GM21390 (cell line): ENCODE data around the gene ZBTB6.

Experiments
- ATAC-seq: cut with Tn5 transposase; IDR thresholded peaks from one replicate; pipeline ENCODE4 v1.9.1; 2021; ENCODE audit not compliant: unreplicated experiment

The ZBTB6 gene, protein sequence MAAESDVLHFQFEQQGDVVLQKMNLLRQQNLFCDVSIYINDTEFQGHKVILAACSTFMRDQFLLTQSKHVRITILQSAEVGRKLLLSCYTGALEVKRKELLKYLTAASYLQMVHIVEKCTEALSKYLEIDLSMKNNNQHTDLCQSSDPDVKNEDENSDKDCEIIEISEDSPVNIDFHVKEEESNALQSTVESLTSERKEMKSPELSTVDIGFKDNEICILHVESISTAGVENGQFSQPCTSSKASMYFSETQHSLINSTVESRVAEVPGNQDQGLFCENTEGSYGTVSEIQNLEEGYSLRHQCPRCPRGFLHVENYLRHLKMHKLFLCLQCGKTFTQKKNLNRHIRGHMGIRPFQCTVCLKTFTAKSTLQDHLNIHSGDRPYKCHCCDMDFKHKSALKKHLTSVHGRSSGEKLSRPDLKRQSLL

DNA sequence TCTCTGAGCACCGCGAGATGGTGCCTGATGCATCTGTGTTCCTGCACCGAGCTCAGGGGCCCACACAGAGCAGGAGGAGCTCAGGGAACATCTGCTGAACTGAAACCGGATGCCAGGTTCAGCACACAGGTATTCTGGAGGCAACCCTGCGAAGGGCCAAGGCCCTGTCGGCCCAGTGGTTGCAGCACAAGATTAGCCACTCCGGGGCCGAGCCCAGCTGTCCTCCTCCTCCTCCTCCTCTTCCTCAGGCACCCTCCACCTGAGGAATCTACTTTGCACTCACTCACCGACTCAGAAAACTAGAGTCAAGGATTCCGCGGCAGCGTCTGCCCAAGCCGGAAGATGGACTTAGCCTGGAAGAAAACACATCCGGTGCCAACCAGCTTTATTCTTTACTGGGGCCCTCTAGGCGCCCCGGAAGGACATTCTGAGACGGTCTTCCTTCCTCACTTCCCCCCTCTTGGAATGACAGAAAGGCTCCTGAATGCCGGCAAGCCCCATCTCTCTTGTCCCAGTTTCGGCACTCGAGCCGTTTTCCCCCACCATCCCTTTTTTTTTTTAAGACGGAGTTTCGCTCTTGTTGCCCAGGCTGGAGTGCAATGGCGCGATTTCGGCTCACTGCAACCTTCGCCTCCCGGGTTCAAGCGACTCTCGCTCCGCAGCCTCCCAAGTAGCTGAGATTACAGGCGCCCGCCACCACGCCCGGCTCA lies at the start of gene ZBTB6:
ZBTB6 (minus strand) TSS at position 360 of the 710 bp plus-strand sequence. CDS start 1,251 bp downstream, outside the sequence.
- ATAC-seq: peak; percentile 99

DNA sequence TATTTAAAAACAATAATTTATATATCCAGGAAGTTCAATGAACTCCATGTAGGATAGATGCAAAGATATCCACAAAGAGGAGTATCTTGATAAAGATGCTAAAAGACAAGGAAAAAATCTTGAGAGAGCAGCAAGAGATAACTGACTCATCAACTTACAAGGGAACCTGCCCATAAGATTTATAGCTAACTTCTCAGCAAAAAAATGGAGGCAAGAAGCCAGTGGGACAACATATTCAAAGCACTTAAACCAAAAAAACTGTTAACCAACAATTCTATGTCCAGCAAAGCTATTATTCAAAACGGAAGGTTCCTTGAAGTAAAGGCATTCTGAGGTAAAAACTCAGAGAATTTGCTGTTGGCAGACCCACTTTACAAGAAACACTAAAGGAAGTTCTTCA lies 48.0 kb upstream of the ZBTB6 start:
- no peak for ATAC-seq

DNA sequence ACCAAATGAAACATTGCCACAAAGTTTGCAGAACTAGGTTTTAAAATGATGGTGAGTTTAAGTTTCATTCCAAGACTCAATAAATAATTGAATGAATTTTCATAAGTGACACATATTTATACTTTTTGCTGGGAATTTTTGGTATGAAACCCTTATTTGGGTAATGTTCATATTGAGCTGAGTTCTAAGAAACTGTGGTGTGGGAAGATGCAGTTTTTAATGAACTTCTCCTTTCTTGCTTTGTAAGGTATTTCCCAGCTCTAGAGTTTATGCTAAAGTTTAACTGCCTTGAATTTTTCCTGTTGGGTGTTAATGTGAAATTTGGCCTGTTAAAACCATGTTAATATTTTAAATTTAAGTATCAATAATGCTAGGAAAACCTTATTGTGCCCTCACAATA lies 42.8 kb upstream of the ZBTB6 start:
- no peak for ATAC-seq

DNA sequence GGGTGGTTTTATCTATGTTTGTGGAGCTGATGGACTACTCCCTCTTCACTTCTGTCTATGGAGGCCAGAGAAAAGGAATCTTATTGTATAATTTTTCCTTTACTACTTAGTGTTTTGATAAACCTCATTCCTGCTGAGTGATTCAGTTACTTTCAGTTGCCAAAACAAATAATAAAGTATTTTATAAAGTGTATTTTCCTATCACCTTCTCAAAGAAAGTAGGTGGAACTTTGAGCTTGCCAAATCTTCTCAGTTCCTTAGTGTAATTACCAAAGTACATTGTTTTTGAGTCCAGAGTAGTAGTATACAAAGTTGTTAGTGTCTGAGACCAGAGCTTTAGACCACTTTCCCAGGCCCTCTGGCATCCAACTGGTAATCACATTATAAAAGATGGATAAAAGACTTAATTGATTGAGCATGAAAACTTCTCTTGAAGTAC lies 41.1 kb upstream of the ZBTB6 start:
- ATAC-seq: no peak

DNA sequence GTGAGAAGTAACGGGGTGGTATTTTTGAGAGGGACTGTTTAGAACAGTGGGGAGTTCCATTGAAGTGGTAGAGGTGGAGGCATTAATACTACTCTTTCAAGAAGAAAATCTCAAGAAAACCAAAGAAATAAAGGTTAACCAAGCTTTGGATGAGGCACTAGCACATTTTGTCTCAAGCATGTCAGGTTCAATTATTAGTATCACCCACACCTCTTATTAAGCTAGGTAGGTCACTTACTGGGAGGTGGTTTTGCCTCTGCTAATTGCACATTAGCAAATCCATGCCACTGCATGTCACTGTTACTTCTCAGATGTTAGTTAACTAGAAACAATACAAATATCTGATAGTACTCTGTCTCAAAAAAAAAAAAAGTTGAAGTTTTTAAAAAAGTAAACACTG lies 37.9 kb upstream of the ZBTB6 start:
- ATAC-seq: no peak

DNA sequence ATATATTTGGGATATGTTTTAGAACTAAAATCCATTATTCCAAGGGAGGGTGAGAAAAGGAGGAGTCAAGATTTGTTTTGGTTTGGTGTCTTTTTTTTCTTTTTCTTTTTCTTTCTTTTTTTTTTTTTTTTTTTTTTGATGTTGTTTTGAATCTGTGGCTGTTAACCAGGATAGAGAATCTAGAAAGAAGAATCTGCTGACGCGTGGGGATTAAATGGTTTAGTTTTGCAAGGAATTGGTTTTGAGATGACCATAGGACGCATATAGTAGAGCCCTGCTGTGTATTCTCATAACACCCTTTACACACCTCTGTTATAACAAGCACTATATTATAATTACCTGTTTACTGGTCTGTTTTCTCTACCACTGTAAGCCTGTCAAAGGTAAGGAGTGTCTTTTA lies 37.1 kb upstream of the ZBTB6 start:
- ATAC-seq: no peak

DNA sequence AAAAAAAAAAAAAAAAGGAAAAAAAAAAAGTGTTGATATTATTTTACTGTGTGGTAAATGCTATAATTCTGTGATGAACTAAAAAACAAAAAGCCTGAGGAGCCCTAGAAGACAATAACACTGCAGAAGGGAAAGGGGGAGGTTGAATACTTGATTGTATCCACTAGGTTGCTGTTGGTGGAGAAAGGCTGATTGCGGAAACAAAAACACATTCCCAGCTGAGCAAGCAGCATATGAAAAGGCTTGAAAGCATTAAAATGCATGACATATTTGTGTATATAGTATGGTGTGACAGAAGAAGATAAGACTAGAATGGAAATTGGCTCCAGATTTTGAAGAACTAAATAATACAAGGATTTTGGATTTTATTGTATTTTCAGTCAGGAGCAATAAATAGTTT lies 36.6 kb upstream of the ZBTB6 start:
- ATAC-seq: no peak

DNA sequence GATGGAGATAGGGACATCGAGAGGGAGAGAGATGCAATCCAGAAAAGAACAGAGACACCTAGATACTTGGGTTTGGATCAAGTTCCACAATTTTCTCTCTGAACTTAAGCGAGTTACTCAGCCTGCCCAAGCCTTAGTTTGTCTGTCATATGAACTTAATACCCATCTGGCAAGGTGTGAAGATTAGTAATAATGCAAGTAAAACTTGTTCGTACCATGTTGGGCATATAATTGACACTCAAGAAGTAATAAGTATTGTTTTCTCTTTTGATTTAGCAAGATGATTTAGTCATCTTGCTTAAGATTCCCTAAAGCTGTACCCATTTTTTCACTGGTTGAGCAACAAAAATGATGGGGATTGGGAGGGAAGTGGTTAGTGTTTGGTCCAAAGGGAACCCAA lies 35.2 kb upstream of the ZBTB6 start:
- ATAC-seq: no peak

DNA sequence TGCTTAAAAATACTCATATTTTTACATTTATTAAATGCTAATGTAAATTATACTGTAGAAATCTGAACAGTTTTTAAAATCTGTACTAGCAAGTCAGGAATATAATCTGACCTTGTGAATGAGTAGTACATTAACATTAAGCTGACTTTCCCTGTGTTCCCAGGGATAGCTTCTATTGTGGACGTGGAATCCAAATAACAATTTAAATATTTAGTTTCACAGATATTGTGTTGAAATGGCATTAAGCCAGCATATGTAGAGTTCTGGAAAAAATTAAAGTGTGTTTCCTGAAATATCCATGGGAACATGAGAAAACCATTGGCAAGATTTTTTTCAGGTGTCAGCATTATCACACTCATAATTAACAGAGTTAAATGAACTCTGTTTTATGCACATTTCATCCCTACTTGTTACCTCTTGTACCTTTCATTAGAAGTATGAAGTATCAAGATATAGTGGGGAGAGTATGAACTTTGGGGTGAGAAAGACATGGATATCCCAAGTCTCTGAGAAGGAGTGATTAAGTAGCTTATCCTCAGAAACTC lies 33.4 kb upstream of the ZBTB6 start:
- no peak for ATAC-seq

DNA sequence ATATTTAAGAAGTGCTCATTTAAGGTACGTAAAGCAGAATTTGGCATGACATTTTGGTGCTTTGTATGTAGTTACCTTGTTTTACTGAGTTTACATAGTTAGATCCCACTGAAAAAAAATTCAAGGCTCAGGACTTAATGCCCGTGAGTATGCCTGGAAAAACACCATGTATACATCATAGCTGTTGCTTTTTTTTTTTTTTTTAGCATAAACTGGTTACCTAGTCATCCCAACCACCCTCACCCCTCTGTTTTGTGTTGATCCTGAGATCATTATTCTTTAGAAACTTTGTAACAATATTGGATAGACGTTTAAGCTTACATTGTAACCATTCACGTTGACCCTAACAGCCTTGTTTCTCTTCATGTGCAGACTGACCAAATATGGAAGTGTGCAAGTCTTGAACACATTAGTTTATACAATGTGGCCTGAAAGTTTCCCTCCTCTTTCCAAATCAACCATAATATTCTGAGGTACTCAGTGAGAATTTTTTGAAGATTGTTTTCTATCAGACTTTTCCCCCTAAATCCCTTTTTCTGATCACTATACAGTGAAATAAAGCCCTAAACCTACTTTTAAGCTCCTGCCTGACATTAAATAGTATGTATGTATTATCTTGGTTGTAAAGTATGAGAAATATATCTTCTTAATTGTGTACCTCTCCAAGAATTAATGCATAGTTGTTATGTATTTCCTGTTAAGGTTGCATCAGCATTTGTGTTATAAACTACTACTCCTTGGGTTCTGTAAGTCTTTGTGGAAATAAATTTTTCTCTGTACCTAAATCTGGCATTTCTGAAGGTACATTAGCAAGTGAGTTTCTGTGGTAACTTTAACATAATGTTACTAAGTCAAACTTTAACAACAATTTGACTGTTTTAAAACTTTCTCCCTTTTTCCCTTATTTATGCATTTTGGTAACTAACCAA lies 32.1 kb upstream of the ZBTB6 start:
- no peak for ATAC-seq

DNA sequence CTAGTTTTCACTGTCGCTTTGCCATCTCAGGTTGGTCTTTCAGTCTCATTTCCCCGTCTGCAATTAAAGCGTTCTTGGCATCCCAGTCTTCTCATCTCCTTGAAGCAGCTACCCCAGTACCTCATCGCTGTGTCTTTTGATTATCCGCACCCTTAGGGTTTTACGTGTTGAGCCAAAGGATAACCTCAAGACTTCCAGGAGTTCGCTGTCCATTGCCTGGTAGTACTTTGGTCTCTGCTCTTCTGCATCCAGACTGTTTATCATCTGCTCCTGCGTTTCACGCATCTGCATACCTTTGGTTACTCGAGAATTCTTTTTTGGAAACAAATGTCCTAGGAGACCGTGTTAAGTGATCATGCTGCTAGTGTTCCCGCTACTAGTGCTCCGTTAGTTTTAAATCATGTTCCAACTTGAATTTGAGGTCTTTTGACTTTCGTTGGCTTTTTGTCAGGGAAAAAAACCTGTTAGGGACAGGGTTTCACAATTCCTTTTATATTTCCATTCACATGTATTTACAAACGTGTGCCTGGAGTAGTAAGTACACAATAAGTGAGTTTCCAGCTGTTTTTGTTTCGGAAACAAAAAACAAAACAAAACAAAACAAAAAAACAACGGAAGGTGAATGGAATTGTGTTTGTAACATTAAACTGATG lies 28.6 kb upstream of the ZBTB6 start:
- no peak for ATAC-seq

DNA sequence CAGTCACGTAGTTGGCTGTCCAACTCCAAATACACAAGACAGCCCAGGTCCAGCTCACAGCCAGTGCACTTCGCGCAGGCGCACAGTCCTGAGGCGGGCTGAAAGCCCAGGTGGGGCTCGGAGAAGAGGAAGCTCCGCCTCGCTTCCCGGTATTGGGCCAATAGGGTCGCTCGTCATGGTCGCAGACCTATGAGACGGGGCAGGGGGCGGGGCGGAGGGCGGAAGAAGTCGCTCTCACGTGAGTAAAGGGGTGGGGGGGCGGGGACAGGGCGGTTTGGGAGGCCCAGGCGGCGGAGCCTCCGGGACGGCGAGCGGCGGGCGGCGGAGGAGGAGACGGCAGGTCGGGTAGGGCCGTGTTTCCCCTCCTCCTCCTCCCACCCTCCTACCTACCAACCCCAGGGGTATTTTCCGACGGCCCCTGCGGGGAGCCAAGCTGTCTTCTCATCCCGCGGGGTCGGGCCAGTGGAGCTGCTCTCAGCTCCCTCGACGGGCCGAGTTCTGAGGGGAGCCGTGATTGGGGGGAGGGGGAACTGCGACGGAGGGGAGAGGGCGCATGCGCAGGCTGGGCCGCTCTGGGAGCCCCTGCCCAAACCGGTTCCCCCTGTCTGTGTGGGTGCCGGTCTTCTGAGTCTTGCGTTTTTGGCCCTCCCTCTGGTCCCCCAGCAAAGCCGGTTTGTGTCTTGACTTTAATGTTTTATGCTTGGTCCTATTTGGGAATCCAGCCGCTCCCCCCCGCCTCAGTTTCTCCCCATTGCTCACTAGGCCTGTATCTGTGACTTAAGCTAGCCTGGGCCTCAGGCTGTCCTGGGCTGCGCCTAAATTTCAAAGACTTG lies 27.8 kb upstream of the ZBTB6 start, which contains the start of gene RABGAP1:
RABGAP1 (plus strand) TSS at position 272 of the 833 bp plus-strand sequence. CDS start 16,040 bp downstream, outside the sequence.
- ATAC-seq: peak; percentile 99

DNA sequence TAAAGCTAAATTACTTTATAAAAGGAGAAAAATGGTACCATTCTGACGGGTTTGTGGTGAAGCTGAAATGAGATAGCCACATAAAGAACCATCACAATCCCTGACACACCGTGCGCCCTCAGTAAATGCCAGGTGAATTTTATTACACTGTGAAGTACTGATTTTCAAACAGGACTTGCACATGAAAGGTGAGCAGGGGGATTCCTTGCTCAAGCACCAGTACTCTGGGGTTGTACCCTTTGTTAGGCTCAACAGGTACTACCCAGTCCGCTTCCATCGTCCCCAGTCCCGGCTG lies 27.3 kb upstream of the ZBTB6 start:
- ATAC-seq: no peak

DNA sequence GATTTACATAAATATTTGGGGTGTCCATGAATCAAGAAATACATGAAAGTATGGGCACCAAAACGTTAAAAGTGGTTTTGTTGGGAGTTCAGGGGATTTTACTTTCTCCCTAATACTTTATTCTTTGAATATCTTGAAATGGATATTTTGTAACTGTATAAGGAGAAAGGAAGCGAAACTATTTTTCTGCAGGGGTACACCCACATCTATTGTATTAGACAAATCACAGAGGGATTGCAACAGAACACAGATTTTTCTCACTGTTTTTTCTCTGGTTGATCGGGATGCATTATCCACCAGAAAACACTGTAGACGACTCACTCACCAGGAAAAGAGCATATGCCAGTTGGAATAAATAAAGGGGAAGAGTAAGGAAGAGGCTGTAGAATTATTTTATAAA lies 26.5 kb upstream of the ZBTB6 start:
- ATAC-seq: no peak

DNA sequence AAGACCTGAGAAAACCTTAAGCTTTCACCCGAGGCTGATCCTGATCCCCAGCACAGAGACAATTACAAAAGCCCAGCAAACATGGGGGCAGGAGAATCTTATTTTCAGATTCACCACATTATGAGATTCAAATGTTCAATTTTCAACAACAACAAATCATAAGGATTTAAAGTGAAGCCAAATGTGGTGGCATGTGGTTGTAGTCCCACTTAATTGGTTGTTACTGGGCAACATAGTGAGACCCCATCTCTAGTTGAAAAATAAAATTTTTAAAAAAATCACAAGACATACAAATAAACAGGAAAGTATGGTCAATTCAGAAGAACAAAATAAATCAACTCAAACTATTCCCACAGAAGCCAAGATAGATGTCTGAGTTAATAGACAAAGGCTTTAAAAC lies 23.8 kb upstream of the ZBTB6 start:
- no peak for ATAC-seq

DNA sequence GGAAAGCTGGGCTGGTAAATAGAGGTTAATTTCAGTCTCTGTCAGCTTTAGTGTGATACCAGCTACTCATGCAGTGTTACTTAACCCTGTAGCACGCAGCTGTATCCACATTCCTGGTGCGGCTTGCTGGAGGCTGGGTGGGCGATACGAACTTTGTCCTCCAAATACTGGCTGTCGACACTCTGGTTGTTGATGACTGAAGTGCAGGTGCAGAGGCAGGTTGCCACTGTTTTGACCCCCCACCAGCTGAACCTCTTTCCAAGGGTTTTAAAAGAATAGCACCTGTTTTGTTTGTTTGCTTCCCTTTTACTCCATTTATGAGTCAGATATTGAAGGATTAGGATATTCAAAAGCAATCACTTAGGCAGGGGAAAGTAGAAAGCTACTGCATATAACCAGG lies 23.3 kb upstream of the ZBTB6 start:
- no peak for ATAC-seq

DNA sequence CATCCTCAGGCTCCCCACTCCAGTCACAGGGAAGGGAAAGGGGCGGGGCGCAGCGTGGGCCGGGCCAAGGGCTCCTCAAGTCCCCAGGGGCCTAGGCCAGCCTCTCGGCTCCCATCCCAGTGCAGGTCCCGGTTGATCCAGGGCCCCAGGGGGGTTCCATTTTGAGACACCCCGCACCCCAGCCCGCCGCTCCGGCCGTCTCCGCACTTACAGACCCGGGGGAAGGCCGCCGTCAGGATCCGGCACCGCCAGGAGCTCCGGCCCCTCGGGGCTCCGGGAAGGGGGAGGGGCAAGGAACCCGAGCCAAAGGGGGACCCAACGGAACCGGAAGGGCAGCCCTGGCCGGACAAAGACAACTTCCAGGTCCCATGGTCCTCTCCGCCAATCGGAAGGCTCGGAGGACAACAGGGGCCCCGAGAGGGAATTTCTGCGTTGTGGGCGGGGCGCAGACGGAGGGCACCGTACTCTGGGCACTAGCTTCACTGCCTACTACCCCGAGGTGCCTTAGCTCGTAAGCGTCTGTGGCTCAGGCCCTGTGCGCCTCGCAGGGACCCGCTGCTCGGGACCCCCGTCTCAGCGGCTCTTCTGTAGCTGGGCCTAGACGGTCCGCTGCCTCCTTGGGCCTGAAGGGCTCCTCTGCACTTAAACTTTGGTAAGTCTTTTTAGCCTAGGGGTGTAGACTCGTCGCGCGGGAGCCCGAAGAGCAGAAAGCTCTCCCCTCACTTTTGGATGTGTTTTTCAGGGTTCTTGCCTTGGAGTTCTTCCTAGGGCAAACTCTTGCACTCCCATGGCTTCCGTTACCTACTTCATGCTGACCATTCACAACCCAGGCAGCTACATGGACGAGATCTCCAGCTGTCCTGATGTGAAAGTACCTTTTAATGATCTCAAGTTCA lies 18.4 kb upstream of the ZBTB6 start, which contains the start of gene ZBTB26:
ZBTB26 (minus strand) TSS at position 287 of the 896 bp plus-strand sequence. CDS start 11,578 bp downstream, outside the sequence.
- ATAC-seq: peak; percentile 96

DNA sequence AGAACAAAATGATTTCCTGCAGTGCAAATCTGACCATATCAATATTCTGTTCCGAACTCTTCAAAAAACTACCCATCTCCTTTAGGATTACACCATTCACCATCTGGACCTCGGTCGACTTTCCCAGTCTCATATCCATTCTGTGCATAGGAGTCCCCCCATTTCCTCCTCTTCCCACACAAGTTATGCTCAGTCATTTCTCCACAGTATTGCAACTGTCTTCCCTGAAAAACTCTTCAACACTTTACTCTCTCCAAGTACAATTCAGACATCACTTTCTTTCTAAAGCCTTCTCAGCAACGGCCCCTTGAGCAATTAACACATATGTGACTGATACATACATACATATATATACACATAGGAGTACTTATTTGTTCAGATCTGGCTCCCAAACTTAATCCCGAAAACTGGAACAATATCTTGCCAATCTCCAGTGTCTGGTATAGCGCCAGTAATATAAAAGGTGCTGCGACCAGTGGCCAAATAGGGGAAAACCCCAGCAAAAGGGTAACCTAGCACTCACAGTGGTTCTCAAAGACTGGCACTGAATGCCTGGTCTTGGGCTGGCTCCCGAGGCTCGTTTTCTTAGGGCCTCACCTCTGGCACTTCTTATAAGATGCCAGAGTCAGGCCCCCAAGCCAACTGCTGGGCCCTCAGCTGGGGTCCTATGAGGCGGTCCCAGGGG lies 17.6 kb upstream of the ZBTB6 start:
- no peak for ATAC-seq
